GM21576 (cell line): ENCODE data around the gene ACAT2.
"Not testable (repeated sequence)": the region's sequence is repeated elsewhere in the genome, so short reads cannot be mapped to it uniquely, and the experiment has no call there.

Source experiments
- ATAC-seq: cut with Tn5 transposase; IDR thresholded peaks from one replicate; pipeline ENCODE4 v1.9.1; 2021; ENCODE audit warnings: mild to moderate bottlenecking, moderate library complexity; ENCODE audit not compliant: unreplicated experiment

The ACAT2 gene

DNA sequence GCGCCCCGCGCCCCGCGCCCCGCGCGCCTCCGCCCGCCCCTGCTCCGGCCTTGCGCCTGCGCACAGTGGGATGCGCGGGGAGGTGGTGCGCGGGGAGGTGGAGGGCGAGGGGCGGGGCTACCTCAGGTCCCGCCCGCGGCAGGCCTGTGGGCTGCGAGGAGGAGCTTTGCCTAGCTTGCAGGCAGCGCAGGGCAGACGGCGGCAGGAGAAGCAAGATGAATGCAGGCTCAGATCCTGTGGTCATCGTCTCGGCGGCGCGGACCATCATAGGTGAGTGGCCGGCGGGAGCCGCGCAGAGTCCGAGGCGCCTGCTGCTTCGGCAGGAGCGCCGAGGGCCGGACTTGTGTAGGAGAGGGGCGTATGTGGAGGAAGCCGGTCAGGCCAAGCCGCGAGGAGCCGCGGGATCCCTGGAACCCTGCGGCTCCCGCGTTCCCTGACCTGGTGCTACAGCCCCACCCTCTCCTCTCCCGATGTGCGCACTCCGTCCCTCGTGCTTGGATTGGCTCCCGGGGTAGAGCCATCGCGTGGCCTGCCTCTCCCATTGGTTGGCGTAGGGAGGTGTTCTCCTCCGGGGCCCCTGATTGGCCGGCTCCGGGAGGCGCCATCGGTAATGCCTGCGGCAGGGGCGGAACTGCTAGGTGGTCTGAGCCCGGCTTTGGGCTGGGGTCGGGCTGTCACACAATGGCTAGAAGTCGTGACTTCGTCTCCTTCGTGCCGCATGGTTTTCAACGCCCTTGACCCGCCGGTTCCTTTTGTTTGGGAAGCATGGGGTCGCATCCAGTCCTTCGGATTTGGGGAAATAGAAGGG lies at the start of gene ACAT2:
ACAT2 (plus strand) TSS at position 173 of the 808 bp plus-strand sequence; CDS start at position 216, 43 bp downstream.
- ATAC-seq = peak; percentile 98

DNA sequence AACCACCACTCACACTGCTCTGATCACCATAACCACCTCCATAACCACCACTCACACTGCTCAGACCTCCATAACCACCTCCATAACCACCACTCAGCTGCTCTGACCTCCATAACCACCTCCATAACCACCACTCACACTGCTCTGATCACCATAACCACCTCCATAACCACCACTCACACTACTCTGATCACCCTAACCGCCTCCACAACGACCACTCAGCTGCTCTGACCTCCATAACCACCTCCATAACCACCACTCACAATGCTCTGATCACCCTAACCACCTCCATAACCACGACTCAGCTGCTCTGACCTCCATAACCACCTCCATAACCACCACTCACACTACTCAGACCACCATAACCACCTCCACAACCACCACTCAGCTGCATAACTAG lies 49.5 kb upstream of the ACAT2 start:
- not testable (repeated sequence) for ATAC-seq

DNA sequence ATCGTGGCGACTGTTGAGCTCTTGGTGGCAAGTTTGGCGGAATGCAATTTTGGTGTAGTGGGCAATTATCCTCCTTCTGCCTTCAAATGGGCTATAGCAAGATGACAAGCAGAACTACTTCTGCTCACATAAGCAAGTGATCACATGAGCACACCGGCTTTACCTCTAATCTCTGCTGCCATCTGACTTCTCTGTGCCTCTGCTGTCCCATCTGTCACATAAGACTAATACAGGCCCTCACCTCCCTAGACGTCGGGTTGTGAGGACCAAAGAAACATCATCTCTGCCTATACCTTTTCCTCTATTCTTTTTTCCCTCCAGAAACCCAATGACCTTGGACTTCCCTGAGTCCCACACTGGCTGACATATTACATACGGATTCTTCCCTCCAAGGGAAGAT lies 47.9 kb upstream of the ACAT2 start:
- ATAC-seq = no peak

DNA sequence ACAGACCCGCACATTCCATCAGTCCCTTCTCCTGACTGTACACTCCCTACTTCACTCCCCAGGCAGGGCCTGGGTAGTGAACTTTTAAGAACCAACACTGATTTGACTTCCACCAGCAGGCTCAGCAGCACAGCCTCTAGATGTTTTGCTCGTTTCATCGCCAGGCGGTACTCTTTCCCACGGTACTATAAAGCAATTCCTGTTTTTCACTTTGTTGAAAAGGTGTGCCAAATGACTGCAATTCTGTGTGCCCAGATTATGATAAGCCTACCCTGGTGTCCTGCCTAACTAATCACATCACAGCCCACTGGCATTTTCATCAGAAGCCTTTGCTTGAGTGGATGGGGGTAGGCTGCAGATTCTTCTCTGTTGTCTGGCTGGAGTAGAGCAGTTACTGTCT lies 47.4 kb upstream of the ACAT2 start:
- ATAC-seq = no peak

- ATAC-seq = no peak
These were observed 46.7 kb upstream of the ACAT2 start for GRCh38 chr6:159715166-159715565.

DNA sequence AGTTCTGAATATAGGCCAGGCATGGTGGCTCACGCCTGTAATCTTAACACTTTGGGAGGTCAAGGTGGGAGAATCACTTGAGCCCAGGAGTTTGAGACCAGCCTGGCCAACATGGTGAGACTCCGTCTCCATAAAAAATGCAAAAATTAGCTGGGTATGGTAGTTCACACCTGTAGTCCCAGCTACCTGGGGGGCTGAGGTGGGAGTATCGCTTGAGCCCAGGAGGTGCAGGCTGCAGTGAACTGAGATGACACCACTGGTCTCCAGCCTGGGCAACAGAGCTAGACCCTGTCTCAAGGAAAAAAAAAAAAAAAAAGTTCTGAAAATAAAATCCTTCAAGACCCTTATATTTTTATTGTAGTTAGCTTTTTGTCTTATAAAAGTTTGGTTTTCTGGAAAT lies 46.2 kb upstream of the ACAT2 start:
- ATAC-seq = no peak

- ATAC-seq = no peak
These were observed 45.4 kb upstream of the ACAT2 start for GRCh38 chr6:159716247-159717096.

GRCh38 chr6:159718634-159719033 lies 43.2 kb upstream of the ACAT2 start:
- ATAC-seq = no peak

DNA sequence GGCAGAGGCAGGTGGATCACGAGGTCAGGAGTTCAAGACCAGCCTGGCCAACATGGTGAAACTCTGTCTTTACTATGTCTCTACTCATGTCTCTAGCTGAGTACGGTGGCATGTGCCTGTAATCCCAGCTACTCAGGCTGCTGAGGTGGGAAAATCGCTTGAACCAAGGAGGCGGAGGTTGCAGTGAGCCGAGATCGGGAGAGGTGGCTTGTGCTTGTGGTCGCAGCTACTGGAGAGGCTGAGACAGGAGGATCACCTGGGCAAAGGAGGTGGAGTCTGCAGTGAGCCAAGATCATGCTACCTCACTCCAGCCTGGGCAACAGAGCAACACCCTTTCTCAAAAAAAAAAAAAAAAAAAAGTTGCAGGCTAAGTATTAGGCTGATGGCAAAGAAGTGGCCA lies 42.6 kb upstream of the ACAT2 start:
- no peak for ATAC-seq

GRCh38 chr6:159720708-159721107 lies 41.1 kb upstream of the ACAT2 start:
- no peak for ATAC-seq

GRCh38 chr6:159721981-159722380 lies 39.9 kb upstream of the ACAT2 start:
- ATAC-seq = not testable (repeated sequence)

DNA sequence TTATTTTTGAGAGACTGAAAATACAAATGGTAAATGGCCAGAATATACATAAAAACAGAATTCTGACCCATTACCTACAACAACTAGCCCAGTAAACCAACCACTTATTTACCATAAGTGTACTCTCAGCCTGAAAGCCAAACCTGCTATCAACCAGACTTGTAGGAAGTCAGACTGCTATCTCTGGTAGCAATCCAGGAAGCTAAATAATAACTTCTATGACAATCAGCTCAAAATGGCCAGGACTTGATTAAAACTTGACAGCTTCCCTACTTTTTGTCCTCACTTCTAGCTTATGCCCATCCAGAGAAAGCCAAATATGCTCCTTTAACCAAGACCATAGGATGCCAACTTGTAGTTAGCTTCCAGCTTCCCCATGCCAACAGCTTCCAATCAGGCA lies 39.2 kb upstream of the ACAT2 start:
- no peak for ATAC-seq

DNA sequence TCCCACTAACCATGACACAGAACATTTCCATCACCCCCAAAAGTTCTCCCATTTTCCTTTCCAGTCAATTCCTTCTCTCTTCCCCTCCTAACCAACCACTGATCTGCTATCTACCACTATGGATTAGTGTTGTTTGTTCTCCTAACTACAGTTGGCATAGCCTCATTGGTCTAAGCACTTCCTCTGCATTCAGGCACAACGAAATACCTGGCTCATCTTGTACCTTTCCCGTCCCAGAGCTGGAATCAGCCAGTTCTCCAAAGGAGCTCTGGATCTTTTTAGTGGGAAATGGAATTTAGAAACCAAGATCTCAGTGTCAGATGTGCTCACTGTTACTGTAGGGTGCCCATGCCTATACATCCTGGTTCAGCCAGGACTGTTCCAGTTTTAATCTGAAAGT lies 38.6 kb upstream of the ACAT2 start:
- ATAC-seq = no peak

DNA sequence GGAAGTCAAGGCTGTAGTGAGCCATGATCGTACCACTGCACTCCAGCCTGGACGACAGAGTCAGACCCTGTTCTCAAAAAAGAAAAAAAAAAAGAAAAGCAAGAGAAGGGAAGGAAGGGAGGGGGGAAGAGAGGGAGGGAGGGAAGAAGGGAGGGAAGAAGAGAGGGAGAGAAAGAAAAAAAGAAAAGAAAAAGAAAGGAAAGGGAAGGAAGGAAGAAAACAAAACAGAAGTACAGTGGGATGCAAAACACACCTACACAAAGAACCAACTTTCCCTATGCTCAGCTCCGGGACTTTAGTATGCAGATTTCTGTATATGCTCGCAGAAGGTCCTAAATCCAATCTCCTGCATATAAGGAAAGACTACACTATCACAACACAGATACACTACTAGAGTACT lies 37.1 kb upstream of the ACAT2 start:
- ATAC-seq = no peak

- ATAC-seq = not testable (repeated sequence)
These were observed 36.6 kb upstream of the ACAT2 start for GRCh38 chr6:159725208-159725607.

DNA sequence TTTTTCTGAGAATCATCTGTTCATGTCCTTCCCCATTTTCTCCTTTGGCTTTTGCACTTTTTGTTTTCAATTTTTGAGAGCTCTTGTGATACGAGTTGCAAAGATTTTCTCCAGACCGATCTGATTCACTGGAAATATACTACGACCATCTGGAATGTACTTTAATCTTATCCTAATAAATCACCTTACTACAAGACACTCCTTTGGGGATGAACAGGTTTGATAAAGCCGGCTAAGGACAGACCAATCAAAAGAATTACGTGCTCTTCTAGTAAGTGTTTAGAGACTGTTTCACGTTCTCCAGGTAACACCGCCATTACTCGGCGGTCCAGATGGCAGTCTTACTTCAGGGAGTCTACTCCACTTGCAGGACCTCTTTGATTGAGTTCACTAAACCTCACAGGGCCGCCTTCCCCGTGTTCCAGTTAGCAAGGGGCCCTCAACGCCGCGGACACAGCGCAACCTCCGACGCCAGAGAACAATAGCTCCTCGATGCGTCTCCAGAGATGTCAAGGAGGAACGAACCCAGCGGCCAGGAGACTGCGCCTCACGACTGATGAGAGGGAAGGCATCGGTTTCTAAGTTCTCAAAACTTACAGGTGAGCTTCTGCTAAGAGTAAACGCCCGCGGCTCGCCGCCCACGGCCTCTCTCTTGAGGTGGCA lies 35.5 kb upstream of the ACAT2 start:
- peak; percentile 13 for ATAC-seq

DNA sequence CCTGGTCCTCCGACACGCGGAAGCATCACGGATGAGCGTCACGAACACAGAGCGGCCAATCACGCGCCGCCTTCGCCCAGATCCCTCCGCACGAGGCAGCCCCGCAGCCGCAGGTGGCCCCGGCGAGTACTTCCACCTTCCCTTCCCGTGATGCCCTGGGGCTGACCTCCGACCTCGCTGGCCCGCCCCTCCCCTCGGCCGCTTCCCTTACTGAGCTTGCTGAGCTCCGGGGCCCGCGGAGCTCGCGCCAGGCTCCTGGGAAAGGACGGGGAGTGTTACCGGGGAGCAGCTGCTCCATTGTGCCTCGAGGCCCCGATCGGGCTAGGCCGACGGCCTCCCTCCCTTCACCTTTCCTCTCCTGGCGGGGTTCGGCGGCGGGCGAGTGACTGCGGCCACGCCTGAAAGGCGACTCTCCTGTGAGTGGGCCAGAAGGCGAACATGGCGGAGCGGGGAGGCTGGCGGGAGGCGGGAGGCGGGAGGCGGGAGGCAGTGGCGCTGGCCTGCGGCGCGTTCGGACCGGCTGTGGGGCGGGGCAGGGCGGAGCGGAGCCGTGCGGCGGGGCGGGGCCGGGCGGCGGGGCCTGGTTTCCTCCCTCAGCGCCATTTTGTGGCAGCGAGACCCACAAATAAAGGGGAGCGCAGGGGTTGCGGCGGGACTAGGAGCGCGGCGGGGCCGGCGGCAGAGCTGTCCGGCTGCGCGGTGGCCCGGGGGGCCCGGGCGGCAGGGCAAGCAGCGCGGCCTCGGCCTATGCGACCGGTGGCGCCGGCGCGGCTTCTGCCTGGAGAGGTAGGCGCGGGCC lies 34.7 kb upstream of the ACAT2 start, which contains the start of gene WTAP:
WTAP (plus strand) TSS at position 589 of the 799 bp plus-strand sequence. CDS start 8,760 bp downstream, outside the sequence.
- peak; percentile 75 for ATAC-seq

DNA sequence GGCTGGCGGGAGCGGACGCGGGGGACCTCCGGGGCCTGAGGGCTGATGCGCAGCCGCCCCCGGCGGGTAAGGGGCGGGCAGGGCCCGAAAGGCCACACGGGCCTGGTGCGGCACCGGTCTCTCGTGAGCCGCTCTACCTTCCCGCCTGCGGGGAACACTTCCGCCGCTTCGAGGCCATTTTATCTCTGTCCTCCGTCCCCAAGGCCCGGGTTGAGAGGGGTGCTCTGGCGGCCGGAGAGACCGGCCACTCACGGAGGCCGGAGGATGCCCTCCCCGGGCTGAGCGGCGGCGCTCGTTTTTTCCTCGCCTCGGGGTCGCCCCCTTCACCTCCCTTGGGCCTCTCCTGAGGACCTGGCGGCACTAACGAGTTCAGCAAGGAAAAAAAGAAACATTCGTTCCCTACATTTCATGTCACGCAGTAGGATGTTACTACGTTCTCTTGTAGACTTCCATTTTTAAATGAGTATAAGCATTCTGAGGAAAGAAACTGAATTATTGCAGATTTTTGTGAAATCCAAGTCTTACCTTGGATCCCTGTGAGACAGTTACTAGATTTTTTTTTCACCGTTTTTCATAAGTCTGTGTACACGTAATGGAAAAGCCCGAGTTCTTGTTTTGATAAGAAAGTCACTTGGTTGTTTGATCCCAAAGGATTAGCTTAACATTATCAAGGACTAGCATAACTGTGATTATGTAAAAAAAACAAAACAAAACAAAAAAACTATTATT lies 34.0 kb upstream of the ACAT2 start:
- ATAC-seq = peak; percentile 21

DNA sequence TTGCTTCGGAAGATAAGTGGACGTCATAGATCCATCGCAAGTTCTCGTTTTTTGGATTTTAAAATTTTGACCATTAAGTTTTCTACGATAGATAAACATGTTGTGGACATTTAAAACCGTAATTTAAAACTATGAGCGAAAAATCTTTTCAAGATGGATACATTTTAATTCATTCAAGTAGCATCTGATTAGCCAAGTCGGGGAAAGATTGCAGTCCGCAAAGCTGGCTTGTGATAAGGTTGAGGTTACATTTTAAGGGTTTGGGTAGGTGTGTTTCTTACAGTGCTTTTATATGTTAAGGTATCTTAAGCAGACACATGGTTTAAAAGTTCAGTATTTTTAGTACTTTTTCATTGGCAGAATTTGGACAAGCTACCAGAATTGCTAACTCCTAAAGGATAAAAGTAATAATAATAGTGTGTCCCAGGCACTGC lies 33.3 kb upstream of the ACAT2 start:
- no peak for ATAC-seq
